Activated T-cell treated with anti-CD3 and anti-CD28 coated beads, Interleukin-2, amount 50 U/mL, for 1 hour (primary cell): ENCODE data around the gene ULK4.
"Not testable (repeated sequence)": the region's sequence is repeated elsewhere in the genome, so short reads cannot be mapped to it uniquely, and the experiment has no call there.

Source experiments
- DNase-seq: peaks from one replicate; pipeline ENCODE4 v3.0.0-alpha.2; 2020

The ULK4 gene

DNA sequence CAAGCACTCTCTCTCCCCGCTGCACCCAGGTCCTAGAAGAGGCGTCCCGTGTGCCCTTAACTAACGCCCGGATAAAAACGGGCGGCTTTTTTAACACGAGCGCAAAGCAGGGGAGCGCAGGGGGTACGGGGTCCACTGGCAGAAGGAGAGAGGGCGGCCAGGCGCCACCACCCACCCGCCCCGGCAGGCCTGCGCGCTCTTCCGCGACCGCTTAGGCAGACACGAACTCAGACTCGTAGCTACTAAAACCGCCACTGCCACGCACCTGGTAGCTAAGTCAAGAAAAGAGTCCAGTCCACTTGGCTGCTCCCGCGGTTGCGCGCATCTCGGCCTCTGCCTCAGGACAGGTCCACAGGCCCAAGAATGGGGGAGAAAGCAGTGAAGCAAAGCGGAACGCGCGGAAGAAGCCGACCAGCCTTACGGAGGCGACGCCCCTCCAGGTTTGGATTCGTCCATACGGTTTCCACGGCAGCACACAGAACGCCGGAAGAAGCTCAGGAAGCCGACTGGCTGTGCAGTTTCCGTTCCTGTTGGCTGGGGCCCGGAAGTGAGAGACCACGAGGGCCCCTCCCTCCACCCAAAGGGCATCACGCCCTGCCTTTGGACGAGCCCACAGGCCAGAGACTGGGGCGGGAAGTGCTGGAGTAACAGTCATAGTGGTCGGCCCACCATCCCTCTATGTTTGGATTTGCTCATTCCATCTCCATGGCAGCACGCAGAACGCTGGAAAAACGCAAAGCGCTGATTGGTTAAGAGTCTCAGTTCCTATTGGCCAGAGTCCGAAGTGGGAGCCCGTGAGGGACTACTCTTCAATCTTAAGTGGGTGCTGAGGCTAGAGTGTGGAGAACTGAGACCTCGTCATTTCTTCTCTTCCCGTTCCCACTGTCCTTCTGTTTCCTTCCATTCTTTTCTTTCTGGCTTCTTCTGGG lies at the start of gene ULK4:
TSS of gene ULK4 (minus strand) at position 353 of the 929 bp plus-strand sequence. CDS start 7,344 bp downstream, outside the sequence.
- DNase-seq, result peak; percentile 90

DNA sequence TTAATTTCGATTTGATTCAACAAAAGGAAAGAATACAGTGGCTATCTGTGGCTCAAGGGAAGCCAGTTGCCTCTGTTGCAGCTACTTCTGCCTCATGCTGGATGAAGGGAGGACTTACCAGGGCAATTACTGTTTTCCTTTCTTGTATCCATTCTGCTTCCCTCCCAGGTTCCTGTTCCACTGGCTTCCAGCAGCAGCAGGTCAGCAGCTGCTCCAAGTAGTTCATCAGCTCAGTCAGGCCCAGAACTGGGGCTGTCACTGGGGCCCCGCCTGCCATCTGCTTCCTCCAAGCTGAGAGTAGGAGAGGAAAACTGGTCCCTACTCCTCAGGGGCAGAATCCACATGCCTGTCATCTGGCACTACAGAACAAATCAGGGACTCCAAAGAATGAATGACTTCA lies 48.6 kb upstream of the ULK4 start:
- no peak for DNase-seq

DNA sequence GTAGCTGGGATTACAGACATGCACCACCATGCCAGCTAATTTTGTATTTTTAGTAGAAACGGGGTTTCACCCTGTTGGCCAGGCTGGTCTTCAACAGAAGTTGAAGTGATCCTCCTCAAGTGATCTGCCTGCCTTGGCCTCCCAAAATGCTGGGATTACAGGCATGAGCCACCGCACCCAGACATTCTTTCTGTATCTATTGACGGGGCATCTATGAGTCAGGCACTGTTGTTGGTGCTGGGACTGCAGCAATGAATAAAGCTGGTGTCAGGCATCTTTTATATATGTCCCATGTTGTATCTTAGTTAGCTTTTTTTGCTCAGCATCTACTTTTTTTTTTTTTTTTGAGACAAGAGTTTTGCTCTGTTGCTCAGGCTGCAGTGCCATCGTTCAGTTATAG lies 47.6 kb upstream of the ULK4 start:
- DNase-seq, result no peak

GRCh38 chr3:42007785-42008184 lies 45.9 kb upstream of the ULK4 start:
- no peak for DNase-seq

DNA sequence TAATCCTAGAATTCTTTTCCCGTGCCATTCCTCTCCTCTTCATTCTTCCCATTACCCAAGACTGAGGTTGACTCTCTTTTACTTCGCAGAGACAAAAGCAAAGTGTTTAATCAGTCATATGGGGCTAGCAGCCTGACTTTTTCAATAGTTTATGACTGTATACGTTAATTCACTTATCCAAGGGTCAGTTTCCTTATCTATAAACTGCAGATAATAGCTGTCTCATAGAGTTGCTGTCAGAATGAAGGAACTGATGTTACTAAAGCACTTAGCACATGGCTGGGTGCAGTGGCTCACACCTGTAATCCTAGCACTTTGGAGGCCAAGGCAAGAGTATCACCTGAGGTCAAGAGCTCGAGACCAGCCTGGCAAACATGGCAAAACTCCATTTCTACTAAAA lies 43.5 kb upstream of the ULK4 start:
- no peak for DNase-seq

DNA sequence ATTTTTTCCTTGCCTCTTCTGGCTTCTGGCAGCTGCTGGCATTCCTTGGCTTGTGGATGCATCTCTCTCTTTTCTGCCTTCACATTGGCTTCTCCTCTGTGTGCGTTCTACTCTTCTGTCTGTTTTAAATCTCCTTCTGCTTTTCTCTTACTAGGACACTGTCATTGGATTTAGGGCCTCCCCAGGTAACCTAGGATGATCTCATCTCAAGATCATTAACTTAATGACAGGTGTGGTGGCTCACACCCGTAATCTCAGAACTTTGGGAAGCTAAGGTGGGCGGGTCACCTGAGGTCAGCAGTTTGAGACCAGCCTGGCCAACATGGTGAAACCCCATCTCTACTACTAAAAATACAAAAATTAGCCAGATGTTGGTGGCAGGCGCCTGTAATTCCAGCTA lies 40.9 kb upstream of the ULK4 start:
- DNase-seq, result no peak

DNA sequence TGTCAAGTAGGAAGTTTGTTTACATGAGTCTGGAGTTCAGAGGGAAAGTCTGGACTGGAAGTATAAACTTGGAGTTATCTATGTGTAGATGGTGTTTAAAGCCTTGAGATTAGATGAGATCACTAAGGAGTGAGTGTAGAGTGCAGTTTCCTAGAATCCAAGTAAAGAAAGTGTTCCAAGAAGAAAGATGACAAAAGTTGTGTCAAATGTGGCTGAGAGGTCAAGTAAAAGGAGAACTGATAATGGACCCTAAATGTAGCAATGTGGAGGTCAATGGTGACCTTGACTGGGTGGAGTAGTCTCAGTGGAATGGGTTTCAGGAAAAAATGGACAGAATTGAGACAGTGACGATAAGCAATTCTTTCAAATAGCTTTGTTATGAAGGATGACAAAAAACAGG lies 39.9 kb upstream of the ULK4 start:
- DNase-seq, result no peak

GRCh38 chr3:41999909-42000308 lies 38.0 kb upstream of the ULK4 start:
- DNase-seq, result no peak

GRCh38 chr3:41997702-41998550 lies 36.0 kb upstream of the ULK4 start:
- no peak for DNase-seq

GRCh38 chr3:41991437-41991836 lies 29.5 kb upstream of the ULK4 start:
- DNase-seq, result no peak

- DNase-seq, result no peak
Observed at GRCh38 chr3:41989518-41989917, 27.6 kb upstream of the ULK4 start.

DNA sequence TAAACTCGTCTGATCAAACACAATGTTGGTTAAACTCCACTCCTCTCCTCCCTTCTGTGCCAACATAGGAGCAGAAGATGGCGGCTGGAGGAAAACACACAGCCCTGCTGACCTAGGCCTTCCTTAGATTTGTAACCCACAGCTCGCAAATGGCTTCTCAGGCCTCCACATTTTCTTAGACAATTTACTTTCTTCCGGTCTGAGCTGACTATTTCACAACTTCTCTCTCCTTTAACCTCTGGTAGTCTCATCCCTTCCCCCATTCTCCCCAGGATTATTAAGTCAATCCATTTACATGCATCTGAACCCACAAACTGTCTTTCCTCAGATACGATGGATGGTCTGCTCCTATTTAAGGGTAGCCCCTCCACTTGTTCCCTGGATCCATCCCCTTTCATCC lies 25.7 kb upstream of the ULK4 start:
- DNase-seq, result no peak

GRCh38 chr3:41986561-41986960 lies 24.7 kb upstream of the ULK4 start:
- no peak for DNase-seq

GRCh38 chr3:41985018-41985417 lies 23.1 kb upstream of the ULK4 start:
- DNase-seq, result no peak

- DNase-seq, result not testable (repeated sequence)
Observed at GRCh38 chr3:41983091-41983490, 21.2 kb upstream of the ULK4 start.

DNA sequence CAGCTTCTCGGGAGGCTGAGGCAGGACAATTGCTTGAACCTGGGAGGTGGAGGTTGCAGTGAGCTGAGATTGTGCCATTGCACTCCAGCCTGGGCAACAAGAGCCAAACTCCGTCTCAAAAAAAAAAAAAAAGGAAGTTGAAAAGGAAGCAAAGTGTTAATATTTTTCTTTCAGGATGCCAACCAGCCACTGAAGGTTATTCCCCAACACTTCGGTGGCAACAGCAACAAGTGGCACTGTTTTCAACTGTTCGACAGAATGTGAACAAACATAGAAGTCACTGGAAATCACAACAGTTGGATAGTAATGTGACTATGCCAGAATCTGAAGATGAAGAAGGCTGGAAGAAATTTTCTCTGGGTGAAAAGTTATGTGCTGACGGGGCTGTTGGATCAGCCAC lies 15.5 kb upstream of the ULK4 start:
- not testable (repeated sequence) for DNase-seq

DNA sequence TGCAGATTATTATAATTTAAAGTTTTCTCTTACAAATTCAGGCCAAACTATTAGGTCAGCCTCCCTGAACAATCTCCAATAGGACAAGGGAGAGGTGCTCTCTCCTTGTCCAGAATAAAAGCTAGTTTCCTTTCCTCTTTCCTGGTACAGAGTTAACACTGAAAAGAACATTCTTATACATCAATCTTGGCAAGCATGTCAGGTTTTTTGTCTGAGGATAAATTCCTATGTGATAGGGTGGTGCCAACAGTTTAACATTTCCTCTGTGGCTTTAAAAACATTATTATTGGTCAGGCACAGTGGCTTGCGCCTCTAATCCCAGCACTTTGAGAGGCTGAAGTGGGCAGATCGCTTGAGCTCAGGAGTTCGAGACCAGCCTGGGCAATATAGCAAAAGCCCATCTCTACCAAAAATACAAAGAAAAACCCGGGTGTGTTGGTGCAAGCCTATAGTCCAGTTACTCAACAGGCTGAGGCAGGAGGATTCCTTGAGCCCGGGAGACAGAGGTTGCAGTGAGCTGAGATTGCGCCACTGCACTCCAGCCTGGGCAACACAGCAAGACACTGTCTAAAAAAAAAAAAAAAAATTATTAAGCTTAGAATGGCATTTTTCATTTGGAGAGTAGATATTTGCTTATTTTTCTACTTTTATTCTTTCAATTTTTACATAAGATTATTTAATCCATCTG lies 13.7 kb upstream of the ULK4 start:
- DNase-seq, result no peak

DNA sequence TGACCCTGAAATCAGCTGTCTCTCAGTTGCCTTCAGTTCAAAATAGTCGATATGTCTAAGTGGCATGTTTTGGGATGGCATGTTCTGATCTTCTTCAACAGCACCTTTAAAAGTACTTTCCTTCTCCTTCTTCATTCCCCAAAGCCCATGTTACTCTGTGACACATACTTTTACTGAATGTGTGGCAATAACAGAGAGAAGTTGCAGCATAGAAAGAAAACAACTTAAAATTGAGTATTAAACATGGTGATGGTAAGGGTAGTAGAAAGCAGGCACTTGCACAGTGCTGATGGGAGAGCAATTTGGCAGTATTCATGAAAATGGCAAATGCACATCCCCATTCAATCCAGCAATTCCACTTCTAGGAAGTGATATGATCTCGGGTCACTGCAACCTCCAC lies 12.3 kb upstream of the ULK4 start:
- DNase-seq, result no peak

GRCh38 chr3:41972802-41973201 lies 10.9 kb upstream of the ULK4 start:
- no peak for DNase-seq

- no peak for DNase-seq
Observed at GRCh38 chr3:41966206-41966605, 4.3 kb upstream of the ULK4 start.

- DNase-seq, result no peak
Observed at GRCh38 chr3:41963823-41964222, 1.9 kb upstream of the ULK4 start.

- DNase-seq, result peak; percentile 66
Observed at GRCh38 chr3:41960826-41961750, 815 bp downstream of the ULK4 start.
